Right renal cortex interstitium (tissue), 3 donors: ENCODE results near the gene CEP112. TPM values are rescaled to one million over a fixed set of nuclear protein-coding genes. Genes with fewer than 3 reads are reported as not detected.
"Not testable (repeated sequence)": the region's sequence is repeated elsewhere in the genome, so short reads cannot be mapped to it uniquely, and the experiment has no call there.

ENCODE experiments used
- DNase-seq, 3 donors: peaks; one replicate each; pipeline ENCODE4 v3.0.0-alpha.2; 2013; ENCODE audit warnings: low read depth in 3 of 3, low spot score in 2 of 3
- polyA plus RNA-seq, 3 donors: library from polyadenylated mRNA; unstranded; fragments of 120-200 nt; gene quantifications; one replicate each; pipeline ENCODE4 v1.2.1, GENCODE V29; 2013; ENCODE audit not compliant: insufficient read length in 3 of 3

CEP112 gene
- polyA plus RNA-seq, 3 donors, result 14.2 to 18.5 (median 17.7) TPM

DNA sequence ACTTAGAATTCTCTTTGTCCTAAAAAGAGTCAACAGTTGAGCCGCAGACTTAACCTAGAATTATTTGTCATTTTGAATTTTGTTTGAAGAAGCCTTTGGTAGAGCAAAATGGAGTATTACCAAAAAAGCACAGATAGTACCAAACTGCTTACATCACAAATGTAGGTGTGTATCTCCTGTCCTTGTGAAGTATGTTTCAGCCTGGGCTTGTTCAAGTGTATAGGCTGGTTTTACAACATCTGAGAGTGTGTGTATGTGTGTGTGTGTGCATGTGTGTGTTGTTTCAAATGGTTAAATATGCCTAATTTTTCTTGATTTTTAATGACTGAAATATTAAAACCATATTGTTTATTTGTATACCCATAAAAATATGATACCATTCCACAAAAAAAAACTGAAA lies 441.8 kb downstream of the CEP112 start:
- no peak for DNase-seq

DNA sequence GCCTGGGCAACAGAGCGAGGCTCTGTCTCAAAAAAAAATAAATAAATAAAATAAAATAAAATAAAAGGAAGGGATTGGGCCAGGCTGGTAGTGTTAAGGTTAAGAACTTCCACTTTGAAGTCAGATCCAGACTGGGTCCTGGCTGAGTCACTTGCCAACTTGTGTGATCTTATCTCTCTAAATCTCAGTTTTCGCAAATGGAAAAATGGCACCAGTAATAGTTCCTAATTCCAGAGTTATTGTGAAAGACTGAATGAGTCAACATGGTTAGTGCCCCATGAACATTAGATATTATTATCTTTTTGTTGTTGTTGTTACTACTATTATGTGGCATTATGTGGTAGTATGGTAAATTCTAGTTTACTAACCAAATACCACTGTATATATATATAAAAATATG lies 442.5 kb downstream of the CEP112 start:
- DNase-seq, result no peak

DNA sequence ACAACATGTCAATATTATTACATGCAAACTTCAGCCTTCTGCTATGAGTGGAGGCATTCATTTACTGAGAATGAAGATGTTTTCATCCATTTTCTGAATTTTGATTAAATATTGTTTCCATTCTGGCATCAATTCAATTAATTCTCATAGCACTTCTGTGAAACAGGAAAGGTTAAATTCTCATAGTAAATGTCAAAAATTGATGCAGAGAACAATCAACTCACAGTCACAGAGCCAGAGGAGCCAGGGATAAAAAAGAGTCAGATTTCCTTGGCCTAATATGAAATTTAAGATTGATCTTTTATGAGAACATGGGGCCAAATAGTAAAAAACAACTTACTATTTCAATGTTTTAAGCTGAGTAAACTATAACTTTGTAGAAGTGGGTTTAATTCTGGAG lies 446.7 kb downstream of the CEP112 start:
- DNase-seq, result no peak

DNA sequence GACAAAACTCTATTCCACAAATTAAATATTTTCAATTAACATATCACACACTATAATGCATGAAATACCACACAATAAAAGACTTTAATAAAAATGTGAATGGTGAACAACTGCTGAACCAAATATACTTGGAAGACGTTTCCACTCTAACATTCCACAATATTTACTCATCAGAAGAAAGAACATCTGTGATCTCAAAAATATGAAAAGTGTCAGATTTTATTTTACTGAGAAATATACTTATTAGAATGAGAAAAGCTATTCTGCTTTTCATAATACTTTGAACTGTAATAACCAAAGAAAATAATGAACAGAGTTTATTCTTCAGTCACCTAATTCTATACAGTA lies 448.7 kb downstream of the CEP112 start:
- no peak for DNase-seq

DNA sequence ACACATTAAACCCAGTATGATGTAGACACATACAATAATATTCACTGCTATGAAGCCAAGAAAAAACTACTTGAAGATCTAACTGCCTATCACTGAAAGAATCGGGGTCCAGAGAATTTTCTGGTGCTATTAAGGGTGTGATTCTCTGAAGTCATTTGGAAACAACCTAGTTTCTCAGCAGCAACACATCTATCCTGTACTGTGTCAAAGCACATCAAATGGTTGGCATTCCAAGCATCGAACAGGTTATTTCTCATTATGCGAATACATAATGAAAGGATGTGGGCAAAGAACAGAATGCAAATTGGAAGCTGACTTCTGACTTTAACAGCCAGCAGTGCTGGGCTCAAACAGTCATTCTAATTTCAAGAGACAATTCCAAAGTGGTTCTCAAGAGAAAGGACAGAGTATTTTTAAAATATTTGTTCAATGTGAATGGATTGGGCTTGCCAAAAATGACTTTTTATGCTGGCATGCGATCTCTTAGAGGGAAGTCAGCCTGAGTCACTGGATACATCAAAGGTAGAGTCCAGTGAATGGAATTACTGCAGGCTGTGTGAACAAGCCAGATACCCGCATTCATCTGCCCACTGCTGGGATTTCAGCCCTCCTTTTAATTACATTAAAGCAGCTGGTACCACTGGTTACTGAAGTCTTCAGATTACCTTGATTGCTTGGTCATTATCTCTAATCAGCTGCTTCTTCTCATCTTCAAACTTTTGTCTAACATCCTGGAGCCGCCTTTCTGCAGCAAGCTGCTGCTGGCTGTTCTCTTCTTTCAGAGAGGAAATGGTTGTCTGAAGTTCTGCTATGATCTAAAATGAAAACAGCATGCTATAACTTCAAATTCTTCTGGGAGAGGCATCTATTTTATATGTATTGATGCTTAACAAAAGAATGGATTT lies 449.3 kb downstream of the CEP112 start:
- no peak for DNase-seq

DNA sequence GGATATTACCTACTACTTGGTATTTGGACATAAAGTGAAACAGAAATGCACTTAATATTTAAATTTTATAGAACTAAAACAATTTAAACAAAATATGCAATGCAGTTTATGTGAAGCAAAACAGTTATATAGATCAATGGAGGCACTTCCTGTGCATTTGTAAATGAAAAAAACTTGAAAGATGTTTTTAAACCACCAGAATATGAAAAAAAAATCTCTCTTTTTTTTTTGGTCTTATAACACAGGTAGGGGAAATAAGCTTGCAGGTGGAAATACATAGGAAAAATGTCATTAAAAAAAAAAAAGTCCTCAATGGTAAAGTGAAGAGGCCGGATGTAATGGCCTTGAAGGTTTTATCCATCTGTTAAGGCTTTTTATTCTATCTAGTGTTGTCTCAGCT lies 450.2 kb downstream of the CEP112 start:
- no peak for DNase-seq

GRCh38 chr17:65739034-65739433 lies 452.9 kb downstream of the CEP112 start:
- no peak for DNase-seq

- DNase-seq, result no peak
These were observed 454.5 kb downstream of the CEP112 start for GRCh38 chr17:65737451-65737850.

DNA sequence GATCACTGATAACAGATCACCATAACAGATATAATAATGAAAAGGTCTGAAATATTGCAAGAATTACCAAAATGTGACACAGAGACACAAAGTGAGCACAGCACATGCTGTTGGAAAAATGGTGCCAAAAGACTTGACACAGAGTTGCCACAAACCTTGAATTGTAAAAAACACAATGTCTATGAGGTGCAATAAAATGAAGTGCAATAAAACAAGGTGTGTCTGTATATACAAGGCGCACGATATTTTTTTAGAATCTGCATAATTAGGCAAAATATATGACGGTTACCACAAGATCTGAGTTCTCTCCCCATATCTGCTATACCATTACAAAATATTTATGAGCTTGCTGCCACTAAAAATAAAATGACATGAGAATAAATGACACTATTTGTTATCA lies 458.6 kb downstream of the CEP112 start:
- no peak for DNase-seq

DNA sequence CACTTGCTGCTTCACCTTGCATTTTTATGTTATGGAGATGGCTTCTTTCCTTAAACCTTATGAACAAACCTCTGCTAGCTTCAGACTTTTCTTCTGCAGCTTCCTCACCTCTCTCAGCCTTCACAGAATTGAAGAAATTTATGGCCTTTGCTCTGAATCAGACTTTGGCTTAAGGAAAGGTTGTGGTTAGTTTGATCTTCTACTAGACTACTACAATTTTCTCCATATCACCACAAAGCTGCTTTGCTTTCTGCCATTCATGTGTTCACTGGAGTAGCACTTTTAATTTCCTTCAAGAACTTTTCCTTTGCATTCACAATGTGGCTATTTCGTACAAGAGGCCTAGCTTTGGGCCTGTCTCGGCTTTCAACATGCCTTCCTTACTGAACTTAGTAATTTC lies 459.3 kb downstream of the CEP112 start:
- DNase-seq, result not testable (repeated sequence)

GRCh38 chr17:65730711-65731169 lies 461.2 kb downstream of the CEP112 start:
- no peak for DNase-seq

- DNase-seq, result no peak
These were observed 462.7 kb downstream of the CEP112 start for GRCh38 chr17:65729207-65729606.

GRCh38 chr17:65727832-65728231 lies 464.1 kb downstream of the CEP112 start:
- DNase-seq, result no peak

GRCh38 chr17:65727246-65727645 lies 464.7 kb downstream of the CEP112 start:
- DNase-seq, result no peak

DNA sequence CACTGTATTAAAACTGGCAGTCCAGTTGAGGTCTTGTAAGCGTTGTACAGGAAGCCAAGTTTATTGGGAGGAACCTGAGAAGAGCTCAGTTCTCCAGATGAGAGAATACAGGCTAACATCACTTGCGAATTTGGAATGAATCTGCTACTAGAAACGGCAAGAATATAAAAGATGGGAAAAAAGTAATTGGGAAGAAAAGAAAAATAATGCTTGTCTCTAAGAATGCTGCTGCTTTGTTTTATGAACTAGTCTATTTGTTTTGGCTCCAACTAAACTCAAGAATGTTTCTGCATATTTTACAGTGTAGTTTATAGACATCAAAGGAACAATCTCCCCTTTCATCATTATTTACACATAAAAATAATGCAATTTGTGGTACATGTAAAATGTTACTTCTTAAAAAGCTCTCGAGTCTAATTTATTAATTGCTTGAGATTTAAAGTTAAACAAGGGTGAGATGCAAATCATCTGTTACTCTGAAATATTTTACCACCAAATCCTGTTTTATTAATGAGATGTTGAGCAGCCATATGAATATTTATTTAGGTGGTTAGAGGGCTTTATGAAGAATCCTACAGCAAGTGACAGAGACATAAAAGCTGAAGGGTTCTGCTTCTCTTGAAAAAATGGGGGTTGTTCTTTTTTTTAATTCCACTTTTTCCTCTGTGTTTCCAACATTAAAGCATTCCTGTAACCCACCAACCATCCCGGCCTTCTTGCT lies 468.3 kb downstream of the CEP112 start:
- DNase-seq, result peak; percentile 50 to 67 (median 51)

- DNase-seq, result no peak
These were observed 473.3 kb downstream of the CEP112 start for GRCh38 chr17:65718601-65719000.

GRCh38 chr17:65712383-65713267 lies 479.3 kb downstream of the CEP112 start:
- DNase-seq, result no peak

GRCh38 chr17:65711671-65712276 lies 480.2 kb downstream of the CEP112 start:
- DNase-seq, result no peak

DNA sequence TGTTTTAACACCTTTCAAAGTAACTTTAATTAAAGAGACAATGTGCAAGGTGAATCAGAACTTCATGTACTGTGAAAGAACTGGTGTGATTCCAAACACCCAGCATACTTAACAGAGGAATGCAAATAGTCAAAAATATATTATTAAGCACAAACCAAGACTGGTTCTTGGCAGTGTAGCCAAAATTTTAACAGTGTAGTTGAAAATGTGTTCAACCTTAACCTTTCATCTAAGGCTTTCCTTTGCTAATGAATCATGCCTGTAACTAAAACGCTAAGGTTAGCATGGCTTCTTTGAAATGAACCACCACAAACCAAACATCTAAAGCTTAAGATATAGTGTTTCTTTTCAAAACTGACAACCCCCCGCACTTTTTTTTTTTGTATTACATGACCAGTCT lies 484.2 kb downstream of the CEP112 start:
- no peak for DNase-seq

DNA sequence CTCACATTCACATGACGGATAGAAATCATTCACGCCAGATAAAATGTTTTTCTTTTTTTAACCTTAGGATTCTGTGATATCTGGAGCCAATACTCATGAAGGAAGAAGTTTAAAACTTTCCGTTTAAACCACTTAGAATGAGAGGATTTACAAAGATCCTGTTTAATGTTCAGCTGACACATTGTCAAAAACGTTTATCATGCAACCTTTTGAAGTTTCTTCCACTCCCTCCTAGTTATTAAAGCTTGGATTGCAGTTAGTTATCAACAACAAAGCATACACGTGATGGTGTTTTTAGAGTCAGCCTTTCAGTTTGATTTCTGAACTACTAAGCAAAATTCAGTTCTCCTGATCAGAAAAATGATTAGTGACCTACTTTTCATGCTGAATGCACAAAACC lies 487.2 kb downstream of the CEP112 start:
- no peak for DNase-seq

GRCh38 chr17:65703891-65704290 lies 488.0 kb downstream of the CEP112 start:
- DNase-seq, result no peak
